ENCODE data around the gene SLC5A10. TPM values are rescaled to one million over a fixed set of nuclear protein-coding genes. Genes with fewer than 3 reads are reported as not detected.

SLC5A10 gene
- total RNA-seq, 6 experiments from 2014 or later: not detected

DNA sequence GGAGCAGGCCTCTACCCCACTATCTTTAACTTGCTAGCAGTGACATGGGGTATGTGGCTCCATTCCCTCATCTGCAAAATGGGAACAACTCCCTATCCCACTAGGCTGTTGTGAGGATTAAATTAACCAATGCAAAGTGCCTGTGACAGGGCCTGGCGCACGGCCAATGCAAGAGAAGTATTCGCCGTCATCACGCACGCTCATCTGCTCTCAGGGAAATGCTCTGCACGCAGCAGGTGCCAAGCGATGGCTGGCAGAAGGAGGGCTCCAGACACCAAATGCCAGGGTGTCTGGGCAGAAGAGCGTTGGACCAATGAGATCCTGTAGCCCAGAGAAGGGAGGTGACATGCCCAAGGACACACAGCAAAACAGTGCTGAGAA is 35.3 kb downstream of the SLC5A10 start:
- H3K36me3 Mint-ChIP-seq (ENCODE audit: low read depth): no peaks in the 10 kb centered on the region
- H3K4me3 Mint-ChIP-seq: no peak overlapping the region
- DNase-seq: no peak
- TF ChIP-seq, protein P1, sequence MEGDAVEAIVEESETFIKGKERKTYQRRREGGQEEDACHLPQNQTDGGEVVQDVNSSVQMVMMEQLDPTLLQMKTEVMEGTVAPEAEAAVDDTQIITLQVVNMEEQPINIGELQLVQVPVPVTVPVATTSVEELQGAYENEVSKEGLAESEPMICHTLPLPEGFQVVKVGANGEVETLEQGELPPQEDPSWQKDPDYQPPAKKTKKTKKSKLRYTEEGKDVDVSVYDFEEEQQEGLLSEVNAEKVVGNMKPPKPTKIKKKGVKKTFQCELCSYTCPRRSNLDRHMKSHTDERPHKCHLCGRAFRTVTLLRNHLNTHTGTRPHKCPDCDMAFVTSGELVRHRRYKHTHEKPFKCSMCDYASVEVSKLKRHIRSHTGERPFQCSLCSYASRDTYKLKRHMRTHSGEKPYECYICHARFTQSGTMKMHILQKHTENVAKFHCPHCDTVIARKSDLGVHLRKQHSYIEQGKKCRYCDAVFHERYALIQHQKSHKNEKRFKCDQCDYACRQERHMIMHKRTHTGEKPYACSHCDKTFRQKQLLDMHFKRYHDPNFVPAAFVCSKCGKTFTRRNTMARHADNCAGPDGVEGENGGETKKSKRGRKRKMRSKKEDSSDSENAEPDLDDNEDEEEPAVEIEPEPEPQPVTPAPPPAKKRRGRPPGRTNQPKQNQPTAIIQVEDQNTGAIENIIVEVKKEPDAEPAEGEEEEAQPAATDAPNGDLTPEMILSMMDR (IDR thresholded peaks at IDR 0.05): no peak
- H3K9me3 Mint-ChIP-seq: no peaks in the 10 kb centered on the region
- H3K27ac Mint-ChIP-seq: no peak overlapping the region
- H3K27me3 Mint-ChIP-seq (ENCODE audit: insufficient read depth): peaks cover 2% of the 10 kb centered on the region; the same call in 1 of the 2 replicates
- peaks cover 13% of the 10 kb centered on the region for H3K4me1 Mint-ChIP-seq (ENCODE audit: low read depth)

DNA sequence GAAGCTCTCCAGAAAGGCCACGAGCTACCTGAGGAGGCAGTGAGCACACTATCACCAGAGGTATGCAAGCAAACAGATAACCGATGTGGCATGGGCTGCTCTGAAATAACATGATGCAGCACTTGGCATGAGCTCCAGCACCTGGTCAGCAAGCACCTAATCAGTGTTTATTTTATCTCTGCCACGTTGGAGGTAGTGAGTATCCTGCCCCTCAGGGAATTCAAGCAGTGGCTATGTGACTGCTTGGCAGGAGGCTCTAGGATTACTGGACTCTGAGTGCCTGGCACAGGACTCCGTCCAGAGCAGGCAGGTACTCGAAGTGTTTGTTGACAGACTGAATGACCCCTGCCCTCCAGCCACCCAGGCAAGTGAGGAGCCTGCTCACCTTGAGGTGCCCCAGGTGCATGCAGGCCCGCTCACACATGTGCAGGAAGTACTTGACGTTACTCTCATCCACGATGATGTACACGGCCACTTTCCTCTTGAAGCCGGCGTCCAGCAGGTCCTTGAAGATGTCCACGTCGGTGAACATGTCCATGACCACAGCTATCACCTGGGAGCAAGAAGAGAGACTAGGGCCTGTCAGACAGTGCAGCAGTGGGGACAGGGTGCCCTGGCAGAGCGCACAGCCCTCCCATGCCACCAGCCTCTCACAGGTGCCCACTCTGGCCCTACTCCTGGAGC is 36.0 kb downstream of the SLC5A10 start:
- TF ChIP-seq, protein P1 (IDR thresholded peaks at IDR 0.05): no peak
- no peaks in the 10 kb centered on the region for H3K9me3 Mint-ChIP-seq
- no peak for DNase-seq
- H3K4me3 Mint-ChIP-seq: no peak overlapping the region
- H3K27ac Mint-ChIP-seq: no peak overlapping the region
- H3K36me3 Mint-ChIP-seq (ENCODE audit: low read depth): no peaks in the 10 kb centered on the region
- H3K27me3 Mint-ChIP-seq (ENCODE audit: insufficient read depth): peaks cover 2% of the 10 kb centered on the region; the same call in 1 of the 2 replicates
- peaks cover 5% of the 10 kb centered on the region for H3K4me1 Mint-ChIP-seq (ENCODE audit: low read depth)

DNA sequence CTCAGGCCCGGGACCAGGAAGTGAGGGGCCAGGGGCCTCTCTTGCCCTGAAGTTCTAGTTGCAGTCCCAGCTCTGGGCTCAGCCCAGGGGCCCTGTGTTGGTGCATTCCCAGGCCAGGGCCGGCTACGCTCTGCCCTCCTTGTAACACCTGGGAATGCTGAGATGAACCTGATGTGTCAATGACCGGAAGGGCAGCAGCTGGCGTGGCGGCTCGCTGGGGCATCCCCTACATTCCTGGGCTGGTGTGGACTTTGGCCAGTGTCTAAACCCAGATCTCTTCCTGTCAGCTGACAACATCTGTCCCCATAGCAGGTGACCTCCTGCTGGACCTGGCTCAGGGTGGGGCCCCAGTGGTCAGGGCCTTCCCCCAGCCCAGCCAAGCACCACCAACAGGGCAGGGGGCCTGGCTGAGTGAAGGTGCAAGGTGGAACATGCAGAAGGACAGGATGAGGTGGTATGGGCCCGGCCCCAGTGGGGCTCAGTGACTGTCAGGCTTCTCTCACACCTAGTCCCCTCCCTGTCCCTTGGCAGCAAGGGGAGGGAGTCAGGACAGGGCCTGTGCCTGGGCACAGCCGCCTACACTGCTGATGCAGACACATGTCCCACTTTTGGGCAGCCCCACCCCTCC is 36.7 kb downstream of the SLC5A10 start:
- DNase-seq: no peak
- H3K4me1 Mint-ChIP-seq (ENCODE audit: low read depth): no peaks in the 10 kb centered on the region
- H3K27ac Mint-ChIP-seq: no peak overlapping the region
- H3K36me3 Mint-ChIP-seq (ENCODE audit: low read depth): no peaks in the 10 kb centered on the region
- no peak overlapping the region for H3K4me3 Mint-ChIP-seq
- TF ChIP-seq, protein P1 (IDR thresholded peaks at IDR 0.05): no peak
- peaks cover 2% of the 10 kb centered on the region; the same call in 1 of the 2 replicates for H3K27me3 Mint-ChIP-seq (ENCODE audit: insufficient read depth)
- no peaks in the 10 kb centered on the region for H3K9me3 Mint-ChIP-seq

DNA sequence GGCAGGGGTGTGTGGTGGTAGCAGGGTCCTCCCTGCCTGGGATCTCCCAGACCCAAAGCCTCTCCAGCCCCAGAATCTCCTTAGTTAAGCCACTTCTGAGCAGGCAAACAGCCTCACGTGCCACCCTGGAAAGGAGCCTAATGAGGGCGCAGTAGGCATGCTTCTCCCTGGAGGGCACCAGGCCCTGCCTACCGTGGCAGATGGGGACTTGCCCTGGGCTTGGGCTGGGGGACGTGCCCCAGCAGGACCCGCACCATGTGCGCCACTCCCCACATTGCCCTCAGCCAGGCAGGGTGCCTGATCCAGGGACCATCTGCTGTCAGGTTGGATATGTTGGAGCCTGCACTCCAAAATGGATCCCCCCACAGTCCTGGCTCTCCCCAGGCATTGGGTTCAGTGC is 38.4 kb downstream of the SLC5A10 start:
- Mint-ChIP-seq H3K27me3 (ENCODE audit: insufficient read depth) (peaks cover 2% of the 10 kb centered on the region; the same call in 1 of the 2 replicates), H3K4me1 (ENCODE audit: low read depth) (no peaks in the 10 kb centered on the region), H3K4me3 (no peak overlapping the region), H3K36me3 (ENCODE audit: low read depth) (peaks cover 11% of the 10 kb centered on the region), H3K27ac (no peak overlapping the region), H3K9me3 (peaks cover 7% of the 10 kb centered on the region)
- DNase-seq: no peak
- TF ChIP-seq, protein P1 (IDR thresholded peaks at IDR 0.05): no peak

DNA sequence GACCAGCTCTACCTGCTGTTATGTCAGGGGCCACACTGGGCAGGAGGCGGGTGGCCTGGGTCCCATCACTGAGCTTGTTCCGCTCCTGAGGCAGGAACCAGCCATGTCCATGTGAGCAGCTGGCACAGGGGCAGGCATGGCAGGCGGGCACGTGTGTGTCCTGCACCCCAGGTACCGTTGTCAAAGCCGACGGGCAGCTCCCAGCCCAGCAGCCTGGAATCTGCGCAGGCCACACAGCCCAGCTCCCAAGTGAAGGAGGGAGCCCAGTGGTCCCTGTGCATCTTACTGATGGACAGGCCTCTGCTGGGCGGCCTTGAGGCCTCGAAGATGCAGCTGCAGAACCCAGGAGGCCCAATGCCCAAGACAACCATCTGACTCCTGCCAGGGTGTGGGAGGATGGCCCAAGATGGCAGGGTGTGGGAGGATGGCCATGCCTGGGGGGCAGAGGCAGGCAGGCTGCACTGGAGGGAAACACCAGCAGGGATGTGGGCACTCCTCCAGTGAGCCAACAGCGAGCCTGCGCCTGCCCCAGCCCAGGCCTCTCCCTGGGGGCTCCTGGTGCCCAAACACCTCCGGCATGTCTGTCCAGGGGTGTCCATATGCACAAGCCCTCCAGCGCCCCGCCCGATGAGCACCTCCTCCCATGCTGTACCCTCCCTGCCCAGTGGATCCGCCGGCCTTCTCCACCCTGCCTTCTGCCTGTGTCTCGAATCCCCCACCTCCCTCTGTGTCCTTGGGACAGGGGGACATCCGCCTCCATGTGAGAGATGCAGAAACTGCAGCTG is 39.8 kb downstream of the SLC5A10 start:
- no peak overlapping the region for H3K4me3 Mint-ChIP-seq
- H3K27ac Mint-ChIP-seq: no peak overlapping the region
- H3K4me1 Mint-ChIP-seq (ENCODE audit: low read depth): no peaks in the 10 kb centered on the region
- no peak for DNase-seq
- no peaks in the 10 kb centered on the region for H3K27me3 Mint-ChIP-seq (ENCODE audit: insufficient read depth)
- peaks cover 25% of the 10 kb centered on the region for H3K36me3 Mint-ChIP-seq (ENCODE audit: low read depth)
- H3K9me3 Mint-ChIP-seq: peaks cover 18% of the 10 kb centered on the region
- TF ChIP-seq, protein P1 (IDR thresholded peaks at IDR 0.05): no peak

Measured in HFFc6 (cell line).